ENCODE data around the gene CAT. TPM values are rescaled to one million over a fixed set of nuclear protein-coding genes. Genes with fewer than 3 reads are reported as not detected.
A peak's percentile ranks its signal among the peaks of the same experiment; 100 is the strongest.
"Not testable (repeated sequence)": the region's sequence is repeated elsewhere in the genome, so short reads cannot be mapped to it uniquely, and the experiment has no call there.

The CAT gene
- polyA plus RNA-seq, 1 experiment, result 104 TPM

DNA sequence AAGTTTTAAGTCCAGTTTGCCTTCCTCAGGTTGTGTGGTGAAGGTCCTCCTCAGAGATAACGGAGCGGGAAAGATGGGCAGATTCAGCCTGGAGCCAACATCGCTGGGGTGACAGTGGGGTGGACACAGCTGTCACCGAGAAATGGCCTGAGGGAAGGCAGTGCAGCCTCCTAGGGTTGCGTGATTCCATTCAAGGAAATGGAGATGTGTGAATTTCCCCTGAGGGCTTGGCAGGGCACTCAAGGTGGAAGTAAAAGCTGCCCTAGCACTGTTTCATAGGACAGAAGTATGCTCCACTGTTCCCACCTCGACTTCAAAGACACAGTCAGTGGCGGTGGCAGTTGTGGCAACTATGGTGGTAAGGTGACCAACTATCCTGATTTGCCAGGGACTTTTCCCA lies 15.4 kb upstream of the CAT start:
- POLR2A ChIA-PET, result no interaction called here
- CTCF ChIA-PET, result no interaction called here
- H3K9me3 ChIP-seq (ENCODE audit: control insufficient read depth, insufficient read depth, low read length), result no peaks in the 10 kb centered on the region

DNA sequence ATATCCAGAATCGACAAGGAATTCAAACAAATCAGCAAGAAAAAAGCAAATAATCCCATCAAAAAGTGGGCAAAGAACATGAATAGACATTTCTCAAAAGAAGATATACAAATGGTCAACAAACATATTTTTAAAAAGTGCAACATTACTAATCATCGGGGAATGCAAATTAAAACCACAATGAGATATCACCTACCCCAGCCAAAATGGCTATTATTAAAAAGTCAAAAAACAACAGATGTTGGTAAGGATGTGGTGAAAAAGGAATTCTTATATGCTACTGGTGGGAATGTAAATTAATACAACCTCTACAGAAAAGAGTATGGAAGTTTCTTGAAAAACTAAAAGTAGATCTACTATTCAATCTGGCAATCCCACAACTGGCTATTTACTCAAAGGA lies 13.9 kb upstream of the CAT start:
- H3K4me3 ChIP-seq (ENCODE audit: low read depth, low read length); H3K9me3 ChIP-seq (ENCODE audit: control insufficient read depth, insufficient read depth, low read length); DNase-seq (ENCODE audit: low read depth, low spot score); H3K27me3 ChIP-seq (ENCODE audit: control insufficient read depth, insufficient read depth, low read length); H3K27ac ChIP-seq (ENCODE audit: low read depth, low read length); POLR2A ChIA-PET; CTCF ChIA-PET: not testable (repeated sequence)

More for the DNA sequence above, 15.4 kb upstream of the CAT start:
- TF ChIP-seq, protein P1, sequence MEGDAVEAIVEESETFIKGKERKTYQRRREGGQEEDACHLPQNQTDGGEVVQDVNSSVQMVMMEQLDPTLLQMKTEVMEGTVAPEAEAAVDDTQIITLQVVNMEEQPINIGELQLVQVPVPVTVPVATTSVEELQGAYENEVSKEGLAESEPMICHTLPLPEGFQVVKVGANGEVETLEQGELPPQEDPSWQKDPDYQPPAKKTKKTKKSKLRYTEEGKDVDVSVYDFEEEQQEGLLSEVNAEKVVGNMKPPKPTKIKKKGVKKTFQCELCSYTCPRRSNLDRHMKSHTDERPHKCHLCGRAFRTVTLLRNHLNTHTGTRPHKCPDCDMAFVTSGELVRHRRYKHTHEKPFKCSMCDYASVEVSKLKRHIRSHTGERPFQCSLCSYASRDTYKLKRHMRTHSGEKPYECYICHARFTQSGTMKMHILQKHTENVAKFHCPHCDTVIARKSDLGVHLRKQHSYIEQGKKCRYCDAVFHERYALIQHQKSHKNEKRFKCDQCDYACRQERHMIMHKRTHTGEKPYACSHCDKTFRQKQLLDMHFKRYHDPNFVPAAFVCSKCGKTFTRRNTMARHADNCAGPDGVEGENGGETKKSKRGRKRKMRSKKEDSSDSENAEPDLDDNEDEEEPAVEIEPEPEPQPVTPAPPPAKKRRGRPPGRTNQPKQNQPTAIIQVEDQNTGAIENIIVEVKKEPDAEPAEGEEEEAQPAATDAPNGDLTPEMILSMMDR (IDR thresholded peaks at IDR 0.05; ENCODE audit: low read depth, low read length), result no peak
- DNase-seq (ENCODE audit: low read depth, low spot score), result no peak
- Histone ChIP-seq H3K27ac (ENCODE audit: low read depth, low read length) (no peak overlapping the region), H3K4me3 (ENCODE audit: low read depth, low read length) (no peak overlapping the region), H3K27me3 (ENCODE audit: control insufficient read depth, insufficient read depth, low read length) (peaks cover 5% of the 10 kb centered on the region)

DNA sequence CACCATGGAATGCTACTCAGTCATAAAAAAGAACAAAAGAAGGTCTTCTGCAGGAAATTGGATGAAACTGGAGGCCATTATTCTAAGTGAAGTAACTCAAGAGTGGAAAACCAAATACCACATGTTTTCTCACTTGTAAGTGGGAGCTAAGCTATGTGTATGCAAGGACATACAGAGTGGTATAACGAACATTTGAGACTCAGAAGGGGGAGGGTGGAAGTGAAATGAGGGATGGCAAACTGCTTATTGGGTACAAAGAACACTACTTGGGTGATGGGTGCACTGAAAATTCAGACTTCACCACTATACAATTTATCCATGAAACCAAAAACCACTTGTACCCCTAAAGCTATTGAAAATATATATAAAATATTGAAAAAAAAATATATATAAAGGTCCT lies 13.4 kb upstream of the CAT start:
- CTCF ChIA-PET, result no interaction called here
- H3K4me3 ChIP-seq (ENCODE audit: low read depth, low read length), result no peak overlapping the region
- no peaks in the 10 kb centered on the region for H3K9me3 ChIP-seq (ENCODE audit: control insufficient read depth, insufficient read depth, low read length)
- POLR2A ChIA-PET, result no interaction called here
- no peak overlapping the region for H3K27ac ChIP-seq (ENCODE audit: low read depth, low read length)
- TF ChIP-seq, protein P1 (IDR thresholded peaks at IDR 0.05; ENCODE audit: low read depth, low read length), result no peak
- peaks cover 5% of the 10 kb centered on the region for H3K27me3 ChIP-seq (ENCODE audit: control insufficient read depth, insufficient read depth, low read length)
- no peak for DNase-seq (ENCODE audit: low read depth, low spot score)

DNA sequence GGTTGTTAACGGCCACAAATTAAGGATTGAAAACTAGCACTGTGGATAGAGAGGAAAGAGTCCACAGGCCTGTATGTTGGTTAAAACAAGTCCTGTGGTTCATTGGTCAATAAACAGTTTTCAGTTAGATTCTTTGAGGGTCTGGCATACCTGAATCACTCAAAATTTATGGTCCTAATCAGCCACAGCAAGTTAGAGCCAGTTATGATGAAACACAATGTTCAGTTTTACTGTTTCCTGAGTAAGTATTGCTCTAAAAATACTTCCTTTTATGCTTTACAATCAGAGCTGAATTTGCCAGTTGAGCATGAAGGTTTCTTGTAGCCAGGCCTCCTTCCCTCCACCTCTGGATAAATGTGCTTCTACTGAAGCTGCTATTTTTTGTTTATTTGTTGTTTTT lies 12.9 kb upstream of the CAT start:
- ChIA-PET CTCF (no interaction called here), POLR2A (no interaction called here)
- TF ChIP-seq, protein P1 (IDR thresholded peaks at IDR 0.05; ENCODE audit: low read depth, low read length), result no peak
- no peaks in the 10 kb centered on the region for H3K9me3 ChIP-seq (ENCODE audit: control insufficient read depth, insufficient read depth, low read length)
- no peak overlapping the region for H3K27ac ChIP-seq (ENCODE audit: low read depth, low read length)
- DNase-seq (ENCODE audit: low read depth, low spot score), result no peak
- H3K27me3 ChIP-seq (ENCODE audit: control insufficient read depth, insufficient read depth, low read length), result peaks cover 3% of the 10 kb centered on the region
- no peak overlapping the region for H3K4me3 ChIP-seq (ENCODE audit: low read depth, low read length)

DNA sequence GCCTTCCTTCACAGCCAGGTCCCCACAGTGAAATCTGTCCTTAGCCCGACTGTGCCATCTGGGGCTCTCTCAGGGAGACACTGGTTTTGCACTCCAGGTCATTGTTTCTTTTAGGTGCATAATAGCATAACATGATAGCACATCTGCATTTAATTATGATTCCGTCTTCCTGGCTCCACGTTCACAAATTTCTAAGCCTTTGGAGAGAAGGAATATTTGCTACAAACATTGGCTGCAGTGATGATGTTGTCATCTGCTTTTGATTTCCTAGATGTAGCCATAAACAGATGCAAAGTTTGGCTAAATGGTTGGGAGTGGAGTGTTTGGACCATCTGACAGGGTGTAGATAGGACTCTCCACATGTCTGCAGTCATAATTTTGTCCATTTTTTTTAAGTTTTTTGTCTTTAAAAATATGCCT lies 12.0 kb upstream of the CAT start:
- no peaks in the 10 kb centered on the region for H3K9me3 ChIP-seq (ENCODE audit: control insufficient read depth, insufficient read depth, low read length)
- TF ChIP-seq, protein P1 (IDR thresholded peaks at IDR 0.05; ENCODE audit: low read depth, low read length), result no peak
- peak overlapping the region; percentile 34 for H3K27ac ChIP-seq (ENCODE audit: low read depth, low read length)
- DNase-seq (ENCODE audit: low read depth, low spot score), result peak; percentile 74
- H3K27me3 ChIP-seq (ENCODE audit: control insufficient read depth, insufficient read depth, low read length), result no peaks in the 10 kb centered on the region
- ChIA-PET CTCF (interaction anchor here (1.0 kb wide), 1 partner anchor 68 kb away, joined by 3 read pairs; no protein-coding TSS in a partner anchor), POLR2A (interaction anchor here (1.1 to 1.9 kb wide), 2 partner anchors 12 to 78 kb away, joined by 4 to 9 read pairs; partner anchors contain the start of gene CAT)
- H3K4me3 ChIP-seq (ENCODE audit: low read depth, low read length), result no peak overlapping the region

All from AG04450 (cell line).